Kidney tubule cell (primary cell): ENCODE data around the gene VGLL4.

Experiments used
- DNase-seq: peaks from one replicate; pipeline ENCODE4 v3.0.0-alpha.2; 2018; ENCODE audit warnings: low spot score

VGLL4 gene

GRCh38 chr3:11565072-11565471 is 78.6 kb downstream of the VGLL4 start:
- DNase-seq = no peak

DNA sequence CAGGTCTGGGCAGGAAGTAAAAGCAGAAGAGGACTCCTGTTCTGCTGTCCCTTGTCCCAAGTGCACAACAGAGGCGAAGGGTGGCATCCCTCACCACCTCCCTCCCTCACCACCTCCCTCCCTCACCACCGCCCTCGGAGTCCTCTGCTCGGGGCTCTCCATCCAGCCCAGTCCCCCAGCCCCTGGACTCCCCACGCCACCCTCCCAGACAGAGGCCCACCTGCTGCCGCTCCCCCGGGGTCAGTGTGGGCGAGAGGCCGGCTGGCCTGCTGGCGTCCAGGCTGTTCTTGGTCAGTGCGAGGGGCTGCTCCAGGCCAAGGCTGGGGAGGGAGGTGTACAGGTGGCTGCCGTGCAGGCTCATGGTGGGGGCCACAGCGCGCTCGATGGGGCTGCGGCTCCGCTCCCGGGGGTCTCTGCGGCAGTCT is 79.1 kb downstream of the VGLL4 start:
- no peak for DNase-seq

DNA sequence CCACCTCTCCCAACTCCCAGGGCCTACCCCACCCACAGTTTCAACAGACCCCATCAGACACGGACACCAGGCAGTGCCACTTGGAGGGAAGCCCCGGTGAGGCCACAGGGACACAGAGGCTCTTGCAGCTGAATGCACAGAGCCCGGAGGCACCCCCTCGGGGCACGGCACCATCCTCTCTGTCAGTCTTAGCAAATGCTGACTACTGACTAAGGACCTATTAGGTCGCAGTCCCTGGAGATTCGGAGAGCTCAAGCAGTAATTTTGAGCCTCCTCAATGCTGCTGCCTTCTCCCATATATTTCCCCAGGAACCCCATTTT is 79.9 kb downstream of the VGLL4 start:
- DNase-seq = no peak

- no peak for DNase-seq
Measured at GRCh38 chr3:11563159-11563864, 80.4 kb downstream of the VGLL4 start.

- no peak for DNase-seq
Measured at GRCh38 chr3:11562277-11562881, 81.3 kb downstream of the VGLL4 start.

DNA sequence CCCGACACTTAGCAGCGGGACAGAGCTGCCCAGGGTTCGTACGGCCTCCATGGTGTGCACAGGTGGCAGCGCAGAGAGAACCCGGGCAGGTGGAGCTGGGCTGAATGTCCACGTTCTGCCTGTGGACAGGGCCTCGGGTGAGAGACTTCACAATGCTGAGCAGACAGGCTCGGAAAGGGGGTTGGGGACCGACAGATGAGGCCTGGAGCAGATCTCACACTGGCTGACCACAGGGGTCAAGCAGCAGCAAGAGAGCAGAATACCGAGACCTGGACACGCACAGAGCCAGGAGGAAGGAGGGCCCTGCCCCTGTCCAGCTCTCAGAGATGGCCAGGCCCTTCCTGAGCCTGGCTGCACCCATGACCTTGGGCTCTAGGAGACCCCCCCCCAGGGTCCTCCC is 83.0 kb downstream of the VGLL4 start:
- no peak for DNase-seq

- DNase-seq = no peak
Measured at GRCh38 chr3:11559816-11560633, 83.7 kb downstream of the VGLL4 start.

GRCh38 chr3:11558918-11559815 is 84.5 kb downstream of the VGLL4 start:
- no peak for DNase-seq

DNA sequence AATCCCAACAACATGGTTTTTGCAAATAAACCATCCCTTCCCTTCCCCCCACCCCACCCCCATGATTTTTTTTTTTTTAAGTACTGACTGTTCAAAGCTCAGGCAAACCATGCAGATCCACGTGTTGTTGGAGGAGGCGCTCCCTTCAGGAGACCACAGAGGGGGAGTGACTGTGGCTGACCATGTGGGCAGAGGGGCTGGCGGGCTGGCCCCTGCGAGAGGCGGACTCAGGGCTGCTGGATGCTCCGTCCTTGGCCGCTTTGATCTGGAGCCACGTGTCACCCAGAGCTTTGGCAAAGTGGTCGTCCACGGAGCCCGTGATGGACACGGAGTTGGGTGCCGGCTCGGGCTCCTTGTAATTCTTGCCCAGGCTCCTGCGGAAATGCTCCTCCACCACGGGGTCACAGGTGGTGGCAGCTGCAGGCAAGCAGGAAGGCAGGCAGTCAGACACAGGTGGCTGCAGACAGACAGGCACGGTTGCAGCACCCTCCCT is 85.3 kb downstream of the VGLL4 start:
- no peak for DNase-seq

DNA sequence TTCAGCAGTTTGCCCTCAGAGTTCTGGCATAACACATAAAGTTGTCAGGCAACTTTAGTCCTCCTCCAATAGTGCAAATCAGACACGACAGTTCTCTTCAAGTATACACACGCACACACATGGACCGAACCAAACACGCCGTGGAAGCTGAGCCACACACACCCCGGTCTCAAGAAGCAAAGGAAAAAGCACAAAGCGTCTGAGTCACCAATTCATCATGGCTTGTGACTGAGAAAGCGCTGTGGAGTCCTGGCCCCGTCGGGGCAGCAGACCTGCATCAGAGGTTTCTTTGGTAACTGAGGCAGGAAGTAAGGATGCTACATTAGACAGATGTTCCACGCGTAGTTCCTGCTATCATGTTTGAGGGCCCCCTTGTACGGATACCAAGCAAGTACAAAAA is 85.7 kb downstream of the VGLL4 start:
- DNase-seq = peak; percentile 37

DNA sequence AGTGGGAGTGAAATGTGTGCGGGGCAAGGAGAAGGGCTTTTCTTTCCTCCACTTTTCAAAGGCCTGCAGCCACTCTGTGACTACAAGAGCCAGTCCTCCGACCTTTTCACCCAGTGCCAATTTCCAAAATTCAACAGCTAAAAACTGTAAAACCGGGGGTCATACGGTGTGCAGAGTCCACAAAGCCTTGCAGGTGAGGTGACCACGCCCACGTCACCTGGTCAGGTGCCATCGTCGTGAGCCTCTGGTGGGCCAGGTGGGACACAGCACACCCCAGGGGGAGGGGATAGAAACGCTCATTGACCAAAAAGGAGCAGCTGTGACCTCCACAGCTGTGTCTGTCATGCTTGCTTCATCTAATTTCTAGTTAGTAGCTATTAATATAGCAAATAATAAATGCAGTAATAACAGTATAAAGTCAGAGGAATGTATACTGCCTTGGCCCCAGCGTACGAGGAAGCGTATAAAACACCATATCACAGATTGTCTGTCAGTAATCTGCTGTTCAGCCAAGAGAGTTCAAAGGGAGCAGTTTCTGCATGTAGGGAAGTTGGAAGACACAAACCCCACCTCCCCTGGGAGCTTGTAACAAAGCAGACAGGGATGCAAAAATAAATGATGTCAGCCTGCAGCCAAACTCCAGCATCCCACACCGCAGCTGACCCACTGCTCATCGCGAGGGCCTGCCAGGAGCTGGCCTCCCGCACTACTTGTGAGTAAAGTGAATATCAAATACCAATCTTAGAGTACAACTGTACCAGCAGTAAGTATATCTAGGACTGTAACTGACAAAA is 86.7 kb downstream of the VGLL4 start:
- DNase-seq = no peak

DNA sequence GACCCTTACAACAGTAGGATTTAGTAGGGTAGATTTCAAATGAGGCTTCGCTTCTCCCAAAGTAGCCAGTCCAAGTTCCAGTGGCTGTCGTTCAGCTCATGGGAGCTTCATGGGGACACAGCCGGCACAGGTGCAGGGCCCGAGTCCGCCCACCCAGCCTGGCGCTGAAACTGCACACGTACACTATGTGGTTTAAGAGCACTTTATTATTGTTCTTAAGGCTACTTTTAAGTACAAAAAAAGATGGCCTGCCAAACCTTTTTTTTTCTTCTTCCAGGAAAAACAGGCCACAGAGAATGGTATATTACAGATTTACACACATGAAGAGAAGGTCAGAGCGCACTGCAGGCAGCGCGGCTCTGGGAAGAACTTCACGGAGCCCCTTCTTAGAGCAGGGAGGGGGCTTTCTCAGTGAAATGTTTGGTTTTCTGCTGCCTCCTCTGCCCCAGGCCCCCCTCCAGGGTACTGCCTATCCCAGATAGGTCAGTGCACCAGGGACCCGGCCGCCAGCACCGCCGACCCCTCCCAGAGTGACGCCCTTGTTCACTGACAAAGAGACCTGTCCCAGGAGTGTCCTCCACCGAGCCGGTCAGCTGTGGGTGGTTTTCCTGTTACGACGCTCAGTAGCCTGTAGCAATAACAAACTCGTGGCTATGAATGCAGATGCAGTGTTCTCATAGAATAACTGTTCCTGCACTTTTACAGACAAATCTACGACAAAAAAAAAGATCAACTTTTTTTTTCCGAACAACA is 87.7 kb downstream of the VGLL4 start:
- no peak for DNase-seq

GRCh38 chr3:11555211-11555782 is 88.4 kb downstream of the VGLL4 start:
- no peak for DNase-seq

- DNase-seq = no peak
Measured at GRCh38 chr3:11554666-11555065, 89.0 kb downstream of the VGLL4 start.

DNA sequence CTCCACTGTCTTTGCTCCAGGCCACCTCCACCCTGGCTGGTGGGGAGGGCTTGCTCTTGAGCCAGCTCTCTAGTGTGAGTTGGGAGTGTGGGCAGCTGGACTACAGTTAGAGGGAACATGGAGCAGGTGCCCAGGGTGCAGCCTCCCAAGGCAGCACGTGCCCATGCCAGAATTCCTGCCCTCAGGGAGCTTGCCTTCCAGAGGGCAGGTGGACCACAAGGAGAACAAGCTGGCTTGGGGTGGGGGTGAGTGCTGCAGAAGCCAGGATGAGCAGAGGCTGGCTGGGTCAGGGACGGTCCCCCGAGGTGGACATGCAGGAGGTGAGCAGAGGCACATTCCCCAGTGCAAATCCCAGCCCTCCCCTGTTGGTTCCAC is 89.5 kb downstream of the VGLL4 start:
- DNase-seq = no peak

GRCh38 chr3:11553436-11554235 is 90.1 kb downstream of the VGLL4 start:
- no peak for DNase-seq

- DNase-seq = no peak
Measured at GRCh38 chr3:11552289-11553264, 91.1 kb downstream of the VGLL4 start.

DNA sequence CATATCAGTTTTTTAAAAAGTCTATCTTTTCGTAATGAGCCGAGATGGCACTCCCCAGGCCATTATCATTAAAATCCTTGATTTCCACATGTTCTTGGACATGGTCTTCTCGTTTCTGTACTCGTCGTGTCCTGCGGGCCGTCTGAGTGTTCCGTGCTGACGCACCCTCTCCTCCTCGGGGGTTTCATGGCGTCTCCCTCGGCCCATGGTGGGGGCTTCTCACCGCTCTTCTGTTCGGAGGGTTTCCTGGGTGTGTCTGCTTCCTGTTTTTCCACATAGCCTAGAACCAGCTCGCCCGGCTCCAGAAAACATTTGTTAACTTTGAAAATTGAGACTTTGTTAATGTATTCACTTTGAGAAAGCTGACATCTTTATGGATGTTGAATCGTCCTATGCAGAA is 92.7 kb downstream of the VGLL4 start:
- no peak for DNase-seq
